PC-3 (cell line): ENCODE results near the gene USF2. TPM values are rescaled to one million over a fixed set of nuclear protein-coding genes. Genes with fewer than 3 reads are reported as not detected.

Experiments
- ATAC-seq: fragments of 200-7000 bp; cut with Tn5 transposase; 2 replicates; pipeline ENCODE4 v1.9.1; 2020; ENCODE audit warnings: mild to moderate bottlenecking, moderate library complexity
- BruUV-seq: library from RNA; stranded (reverse); fragments of 400-500 nt; replicated peaks from 2 replicates; lab custom pipeline; 2021; lab: Mats Ljungman, UMichigan
- CTCF ChIA-PET: fragments of 300-600 bp; sonication (Branson Sonifier 250); formaldehyde crosslinking; loops from one replicate; lab custom pipeline; 2022; ENCODE audit warnings: antibody characterized with exemption; lab: Charles Lee
- POLR2A ChIA-PET: fragments of 300-600 bp; sonication (Branson Sonifier 250); formaldehyde crosslinking; loops from one replicate; lab custom pipeline; 2022; ENCODE audit warnings: antibody characterized with exemption; ENCODE audit not compliant: unreplicated experiment; lab: Charles Lee
- DNase-seq: peaks from one replicate; pipeline ENCODE4 v3.0.0-alpha.2; 2015
- H2AFZ ChIP-seq: fragments of 300-600 bp; sonication (generic); 2 replicates; pipeline ENCODE4 v1.6.0; 2016; ENCODE audit warnings: antibody characterized with exemption, low read length
- H3F3A ChIP-seq: fragments of 300-600 bp; sonication (generic); one replicate; pipeline ENCODE4 v1.6.0; 2017; ENCODE audit warnings: antibody characterized with exemption, low read length, control low read depth, mild to moderate bottlenecking; ENCODE audit not compliant: unreplicated experiment
- H3K27ac ChIP-seq: fragments of 300-600 bp; sonication (generic); 2 replicates; pipeline ENCODE4 v1.5.1; 2016; ENCODE audit warnings: mild to moderate bottlenecking, low read length
- H3K27me3 ChIP-seq: fragments of 300-600 bp; sonication (generic); 2 replicates; pipeline ENCODE4 v1.6.1; 2016; ENCODE audit warnings: low read length, mixed read lengths
- H3K36me3 ChIP-seq: fragments of 300-600 bp; sonication (generic); 2 replicates; pipeline ENCODE4 v1.6.1; 2016; ENCODE audit warnings: low read depth, mixed run types, low read length, mixed read lengths
- H3K4me1 ChIP-seq: fragments of 300-600 bp; sonication (generic); 2 replicates; pipeline ENCODE4 v1.5.1; 2016; ENCODE audit warnings: low read length; ENCODE audit not compliant: insufficient read depth
- H3K4me2 ChIP-seq: fragments of 300-600 bp; sonication (generic); 2 replicates; pipeline ENCODE4 v1.6.0; 2016; ENCODE audit warnings: low read length
- H3K4me3 ChIP-seq: fragments of 300-600 bp; sonication (generic); 2 replicates; pipeline ENCODE4 v1.5.1; 2016; ENCODE audit warnings: mild to moderate bottlenecking, low read length, mixed read lengths
- H3K79me2 ChIP-seq: fragments of 300-600 bp; sonication (generic); 2 replicates; pipeline ENCODE4 v1.6.1; 2017; ENCODE audit warnings: low read length, mixed read lengths
- H3K9ac ChIP-seq: fragments of 300-600 bp; sonication (generic); 2 replicates; pipeline ENCODE4 v1.6.0; 2016; ENCODE audit warnings: mild to moderate bottlenecking, low read length
- H3K9me2 ChIP-seq: fragments of 300-600 bp; sonication (generic); replicated peaks from 2 replicates; pipeline ENCODE4 v1.6.1; 2016; ENCODE audit warnings: mixed run types, low read length, mixed read lengths
- H3K9me3 ChIP-seq: fragments of 300-600 bp; sonication (generic); 2 replicates; pipeline ENCODE4 v1.6.1; 2016; ENCODE audit warnings: low read length, mixed read lengths
- H4K20me1 ChIP-seq: fragments of 300-600 bp; sonication (generic); 2 replicates; pipeline ENCODE4 v1.6.1; 2016; ENCODE audit warnings: low read length, mixed read lengths
- EZH2 ChIP-seq: fragments of 300-600 bp; sonication (generic); IDR thresholded peaks from one replicate; pipeline ENCODE4 v1.6.1; 2017; ENCODE audit warnings: antibody characterized with exemption, mild to moderate bottlenecking, low read length; ENCODE audit not compliant: unreplicated experiment
- EZH2phosphoT487 ChIP-seq: fragments of 300-600 bp; sonication (generic); IDR thresholded peaks from 2 replicates; pipeline ENCODE4 v1.6.1; 2018; ENCODE audit warnings: mild to moderate bottlenecking, antibody characterized with exemption, low read length, borderline replicate concordance
- intact Hi-C: fragments of 100-400 bp; cut with micrococcal nuclease; formaldehyde crosslinking; loops from 2 replicates; pipeline ENCODE4 v1.9.0; 2023
- total RNA-seq: library from RNA; depleted of rRNA; stranded (reverse); fragments of >200 nt; gene quantifications from 2 replicates; pipeline ENCODE4 v1.2.3, GENCODE V29; 2014
- TF ChIP-seq, protein P1 (sequence below): fragments of 300-600 bp; sonication (generic); conservative IDR thresholded peaks from 2 replicates; pipeline ENCODE4 v1.5.1; 2017; ENCODE audit warnings: antibody characterized with exemption, low read depth, mild to moderate bottlenecking, low read length

USF2 gene
- total RNA-seq, 1 experiment from 2014 or later = 102 TPM

DNA sequence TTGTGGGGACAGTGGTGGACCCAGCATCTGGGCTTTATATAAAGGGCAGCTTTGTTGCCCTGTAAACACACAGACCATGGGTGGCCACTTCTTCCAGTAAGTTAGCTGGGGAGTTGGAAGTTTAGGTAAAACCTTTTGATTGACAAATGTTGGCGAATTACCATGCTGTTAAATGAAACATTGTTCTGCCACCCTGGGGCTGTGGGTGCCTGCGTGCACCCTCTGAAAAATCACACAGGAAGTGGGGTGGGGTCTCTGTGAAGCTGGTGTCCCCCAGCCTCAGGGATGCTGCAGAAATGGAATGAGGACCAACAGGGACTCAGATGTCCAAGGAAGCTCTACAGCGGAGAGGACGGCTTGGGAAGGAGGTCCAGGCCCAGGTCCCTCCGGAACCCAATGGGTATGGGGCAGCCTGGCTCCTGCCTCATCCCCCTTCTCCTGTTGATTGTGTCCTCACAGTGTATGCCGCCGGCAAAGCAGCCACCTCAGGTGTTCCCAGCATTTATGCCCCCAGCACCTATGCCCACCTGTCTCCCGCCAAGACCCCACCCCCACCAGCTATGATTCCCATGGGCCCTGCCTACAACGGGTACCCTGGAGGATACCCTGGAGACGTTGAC lies 2.8 kb upstream of the USF2 start:
- Histone ChIP-seq H3K4me2 (no peak overlapping the region), H3K27ac (no peak overlapping the region), H3K9ac (no peak overlapping the region), H3K9me3 (no peaks in the 10 kb centered on the region), H3K27me3 (no peaks in the 10 kb centered on the region), H4K20me1 (no peaks in the 10 kb centered on the region), H3K4me3 (no peak overlapping the region), H3K36me3 (no peaks in the 10 kb centered on the region; the same call in 1 of the 2 replicates), H3K4me1 (peaks cover 20% of the 10 kb centered on the region), H3K79me2 (peaks cover 17% of the 10 kb centered on the region; the same call in 1 of the 2 replicates), H2AFZ (no peak overlapping the region), H3F3A (no peaks in the 10 kb centered on the region), H3K9me2 (no peaks in the 10 kb centered on the region)
- DNase-seq = no peak
- no TSS peak for BruUV-seq
- intact Hi-C loops = loop anchor here (5.0 kb wide), 1 partner anchor 241 kb away; no protein-coding TSS in a partner anchor
- ChIA-PET CTCF (no interaction called here), POLR2A (no interaction called here)
- TF ChIP-seq EZH2phosphoT487 (no peak), EZH2 (no peak)
- TF ChIP-seq, protein P1, sequence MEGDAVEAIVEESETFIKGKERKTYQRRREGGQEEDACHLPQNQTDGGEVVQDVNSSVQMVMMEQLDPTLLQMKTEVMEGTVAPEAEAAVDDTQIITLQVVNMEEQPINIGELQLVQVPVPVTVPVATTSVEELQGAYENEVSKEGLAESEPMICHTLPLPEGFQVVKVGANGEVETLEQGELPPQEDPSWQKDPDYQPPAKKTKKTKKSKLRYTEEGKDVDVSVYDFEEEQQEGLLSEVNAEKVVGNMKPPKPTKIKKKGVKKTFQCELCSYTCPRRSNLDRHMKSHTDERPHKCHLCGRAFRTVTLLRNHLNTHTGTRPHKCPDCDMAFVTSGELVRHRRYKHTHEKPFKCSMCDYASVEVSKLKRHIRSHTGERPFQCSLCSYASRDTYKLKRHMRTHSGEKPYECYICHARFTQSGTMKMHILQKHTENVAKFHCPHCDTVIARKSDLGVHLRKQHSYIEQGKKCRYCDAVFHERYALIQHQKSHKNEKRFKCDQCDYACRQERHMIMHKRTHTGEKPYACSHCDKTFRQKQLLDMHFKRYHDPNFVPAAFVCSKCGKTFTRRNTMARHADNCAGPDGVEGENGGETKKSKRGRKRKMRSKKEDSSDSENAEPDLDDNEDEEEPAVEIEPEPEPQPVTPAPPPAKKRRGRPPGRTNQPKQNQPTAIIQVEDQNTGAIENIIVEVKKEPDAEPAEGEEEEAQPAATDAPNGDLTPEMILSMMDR = no peak
- ATAC-seq = no peak

DNA sequence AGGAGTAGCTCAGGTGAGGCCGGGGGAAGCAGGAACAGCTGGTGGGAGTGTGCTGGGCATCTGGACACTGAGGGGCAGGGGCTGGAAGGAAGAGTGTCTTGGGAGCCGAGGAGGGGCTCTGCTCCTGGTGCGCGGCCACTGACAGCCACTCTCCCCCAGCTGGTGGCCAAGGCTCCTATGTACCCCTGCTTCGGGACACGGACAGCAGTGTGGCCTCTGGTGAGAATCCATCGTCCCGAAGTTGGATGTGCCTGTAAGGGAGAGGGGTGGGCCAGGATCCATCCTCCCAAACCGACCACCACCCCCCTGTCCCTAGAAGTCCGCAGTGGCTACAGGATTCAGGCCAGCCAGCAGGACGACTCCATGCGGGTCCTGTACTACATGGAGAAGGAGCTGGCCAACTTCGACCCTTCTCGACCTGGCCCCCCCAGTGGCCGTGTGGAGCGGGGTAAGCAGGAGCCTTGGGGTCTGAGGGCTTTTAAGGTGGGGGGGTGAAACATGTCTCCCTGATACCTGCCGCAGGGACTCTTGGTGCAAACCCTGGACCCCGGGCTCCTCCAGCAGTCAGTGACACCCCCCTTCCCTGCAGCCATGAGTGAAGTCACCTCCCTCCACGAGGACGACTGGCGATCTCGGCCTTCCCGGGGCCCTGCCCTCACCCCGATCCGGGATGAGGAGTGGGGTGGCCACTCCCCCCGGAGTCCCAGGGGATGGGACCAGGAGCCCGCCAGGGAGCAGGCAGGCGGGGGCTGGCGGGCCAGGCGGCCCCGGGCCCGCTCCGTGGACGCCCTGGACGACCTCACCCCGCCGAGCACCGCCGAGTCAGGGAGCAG lies 2.0 kb upstream of the USF2 start:
- Histone ChIP-seq H3K9ac (peak overlapping the region; percentile 91), H3K4me1 (peaks cover 20% of the 10 kb centered on the region), H3K4me2 (peak overlapping the region; percentile 97), H3K9me2 (no peaks in the 10 kb centered on the region), H3K9me3 (no peaks in the 10 kb centered on the region), H3F3A (no peaks in the 10 kb centered on the region), H3K27ac (no peak overlapping the region), H3K36me3 (no peaks in the 10 kb centered on the region; the same call in 1 of the 2 replicates), H3K4me3 (peak overlapping the region; percentile 78), H3K27me3 (no peaks in the 10 kb centered on the region), H3K79me2 (peaks cover 17% of the 10 kb centered on the region; the same call in 1 of the 2 replicates), H4K20me1 (no peaks in the 10 kb centered on the region), H2AFZ (no peak overlapping the region)
- CTCF ChIA-PET = no interaction called here
- BruUV-seq = no TSS peak
- no peak for ATAC-seq
- POLR2A ChIA-PET = no interaction called here
- no peak for DNase-seq
- no peak for TF ChIP-seq EZH2
- TF ChIP-seq, protein P1 = no peak
- no peak for TF ChIP-seq EZH2phosphoT487
- intact Hi-C loops = loop anchor here (5.0 kb wide), 1 partner anchor 241 kb away; no protein-coding TSS in a partner anchor
